ENCODE measurements around the gene MANSC1. TPM values are rescaled to one million over a fixed set of nuclear protein-coding genes. Genes with fewer than 3 reads are reported as not detected.

The MANSC1 gene
- polyA plus RNA-seq, 1 donor (not counting 4 experiments of a cell fraction or from before 2014, with no cell fraction given) = 1.6 TPM

GRCh38 chr12:12323591-12323990 is 26.5 kb downstream of the MANSC1 start:
- Histone ChIP-seq H3K4me3 (ENCODE audit: control insufficient read depth in 2 of 3, extremely low read depth in 1 of 3, insufficient read depth in 2 of 3, low read depth in 1 of 3, low read length in 3 of 3) (no peak overlapping the region), H4K20me1 (ENCODE audit: control insufficient read depth, extremely low read depth, insufficient read depth, low read length) (no peaks in the 10 kb centered on the region), H3K27ac (ENCODE audit: control insufficient read depth, insufficient read depth, low read length) (no peak overlapping the region), H3K9me3 (ENCODE audit: control insufficient read depth, low read depth, low read length) (no peaks in the 10 kb centered on the region), H3K9ac (ENCODE audit: control insufficient read depth, extremely low read depth, insufficient read depth, low read length) (no peak overlapping the region), H3K79me2 (ENCODE audit: control insufficient read depth, insufficient read depth, low read length) (no peaks in the 10 kb centered on the region), H2AFZ (ENCODE audit: control insufficient read depth, low read length) (no peak overlapping the region), H3K27me3 (ENCODE audit: control insufficient read depth, extremely low read depth, insufficient read depth, low read length) (no peaks in the 10 kb centered on the region), H3K4me1 (ENCODE audit: control insufficient read depth, extremely low read depth, insufficient read depth, low read length) (no peaks in the 10 kb centered on the region), H3K9me1 (ENCODE audit: control insufficient read depth, extremely low read depth, insufficient read depth, low read length) (no peaks in the 10 kb centered on the region), H3K4me2 (ENCODE audit: control insufficient read depth, extremely low read depth, insufficient read depth, low read depth, low read length) (no peak overlapping the region), H3K36me3 (ENCODE audit: control insufficient read depth in 2 of 2, extremely low read depth in 1 of 2, insufficient read depth in 2 of 2, low read length in 2 of 2) (no peaks in the 10 kb centered on the region)
- DNase-seq (ENCODE audit: low read depth, low spot score) (no peak), FAIRE-seq (no peak)
- dilution Hi-C loops (cut with MboI; ENCODE audit: extremely low pct_ligation_motif_present, low sequenced_read_pairs) = no loop called here
- TF ChIP-seq CTCF (optimal IDR thresholded peaks at IDR 0.05 in 1 of 3, IDR thresholded peaks at IDR 0.05 in 1 of 3, conservative IDR thresholded peaks at IDR 0.05 in 1 of 3; ENCODE audit: extremely low read depth in 1 of 3, insufficient read depth in 2 of 3, low read length in 3 of 3) (no peak), EZH2 (IDR thresholded peaks at IDR 0.05; ENCODE audit: low read length) (no peak)

GRCh38 chr12:12323118-12323517 is 26.9 kb downstream of the MANSC1 start:
- no peaks in the 10 kb centered on the region for H3K4me1 ChIP-seq (ENCODE audit: control insufficient read depth, extremely low read depth, insufficient read depth, low read length)

More at GRCh38 chr12:12323118-12323517, 26.9 kb downstream of the MANSC1 start:
- no peak for DNase-seq (ENCODE audit: low read depth, low spot score)
- no peak for FAIRE-seq
- Histone ChIP-seq H3K4me2 (ENCODE audit: control insufficient read depth, extremely low read depth, insufficient read depth, low read depth, low read length) (no peak overlapping the region), H3K4me3 (ENCODE audit: control insufficient read depth in 2 of 3, extremely low read depth in 1 of 3, insufficient read depth in 2 of 3, low read depth in 1 of 3, low read length in 3 of 3) (no peak overlapping the region), H3K27me3 (ENCODE audit: control insufficient read depth, extremely low read depth, insufficient read depth, low read length) (no peaks in the 10 kb centered on the region), H3K27ac (ENCODE audit: control insufficient read depth, insufficient read depth, low read length) (no peak overlapping the region), H3K9me3 (ENCODE audit: control insufficient read depth, low read depth, low read length) (no peaks in the 10 kb centered on the region), H3K9ac (ENCODE audit: control insufficient read depth, extremely low read depth, insufficient read depth, low read length) (no peak overlapping the region), H3K36me3 (ENCODE audit: control insufficient read depth in 2 of 2, extremely low read depth in 1 of 2, insufficient read depth in 2 of 2, low read length in 2 of 2) (no peaks in the 10 kb centered on the region), H4K20me1 (ENCODE audit: control insufficient read depth, extremely low read depth, insufficient read depth, low read length) (no peaks in the 10 kb centered on the region), H3K9me1 (ENCODE audit: control insufficient read depth, extremely low read depth, insufficient read depth, low read length) (no peaks in the 10 kb centered on the region), H3K79me2 (ENCODE audit: control insufficient read depth, insufficient read depth, low read length) (no peaks in the 10 kb centered on the region), H2AFZ (ENCODE audit: control insufficient read depth, low read length) (no peak overlapping the region)
- dilution Hi-C loops (cut with MboI; ENCODE audit: extremely low pct_ligation_motif_present, low sequenced_read_pairs) = no loop called here
- TF ChIP-seq EZH2 (IDR thresholded peaks at IDR 0.05; ENCODE audit: low read length) = no peak
- no peak for TF ChIP-seq CTCF (optimal IDR thresholded peaks at IDR 0.05 in 1 of 3, IDR thresholded peaks at IDR 0.05 in 1 of 3, conservative IDR thresholded peaks at IDR 0.05 in 1 of 3; ENCODE audit: extremely low read depth in 1 of 3, insufficient read depth in 2 of 3, low read length in 3 of 3)
